GM18507 (cell line): ENCODE results near the gene ARHGAP6.
"Not testable (repeated sequence)": the region's sequence is repeated elsewhere in the genome, so short reads cannot be mapped to it uniquely, and the experiment has no call there.

Experiments
- DNase-seq: peaks from one replicate; pipeline ENCODE4 v3.0.0; 2011; ENCODE audit warnings: low read depth; ENCODE audit not compliant: insufficient read length; ENCODE audit errors: extremely low spot score
- FAIRE-seq: peaks from 2 replicates; lab custom pipeline; 2011; peaks lifted over from hg19 to GRCh38; lab: Jason Lieb, UNC

The ARHGAP6 gene

DNA sequence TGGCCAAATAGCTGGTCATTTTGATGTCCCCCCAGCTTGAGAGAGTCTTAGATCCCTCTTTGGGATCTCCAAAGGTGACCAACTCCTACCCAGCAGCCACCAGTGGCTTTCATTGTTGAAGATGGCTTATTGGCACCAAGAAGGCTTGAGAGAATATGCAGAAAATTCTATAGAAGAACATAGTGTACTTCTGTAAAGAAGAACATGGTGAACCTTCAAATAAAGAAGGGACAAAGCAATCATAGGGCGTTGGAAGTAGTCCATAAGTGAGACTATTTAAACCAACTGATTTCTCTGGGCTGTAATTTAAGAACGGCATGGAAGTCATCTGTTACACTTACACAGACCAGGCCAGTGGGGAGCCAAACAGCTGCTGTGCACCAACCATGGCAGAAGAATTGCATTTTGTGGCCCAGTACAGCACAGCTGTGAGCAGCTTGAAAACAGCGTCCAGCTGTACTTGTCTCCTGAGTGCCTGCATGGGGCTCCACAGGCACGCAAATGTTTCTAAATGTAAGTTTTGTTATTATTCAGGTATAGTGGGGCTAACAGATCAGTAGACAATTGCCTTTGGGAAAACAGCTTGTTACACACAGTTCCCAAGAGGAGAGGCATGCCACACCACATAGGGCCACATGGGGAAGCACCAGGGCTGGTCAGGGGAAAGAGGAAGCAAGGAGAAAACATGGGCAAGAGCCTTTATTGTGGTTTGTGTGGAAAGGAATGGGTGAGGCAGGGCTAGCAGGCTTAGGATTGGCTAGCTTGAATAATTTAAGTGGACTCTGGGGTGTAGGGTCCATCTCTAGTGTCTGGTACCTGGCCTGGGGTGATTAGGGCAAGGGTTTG, 125.0 kb downstream of the ARHGAP6 start:
- DNase-seq (no peak), FAIRE-seq (peak; percentile 77)

DNA sequence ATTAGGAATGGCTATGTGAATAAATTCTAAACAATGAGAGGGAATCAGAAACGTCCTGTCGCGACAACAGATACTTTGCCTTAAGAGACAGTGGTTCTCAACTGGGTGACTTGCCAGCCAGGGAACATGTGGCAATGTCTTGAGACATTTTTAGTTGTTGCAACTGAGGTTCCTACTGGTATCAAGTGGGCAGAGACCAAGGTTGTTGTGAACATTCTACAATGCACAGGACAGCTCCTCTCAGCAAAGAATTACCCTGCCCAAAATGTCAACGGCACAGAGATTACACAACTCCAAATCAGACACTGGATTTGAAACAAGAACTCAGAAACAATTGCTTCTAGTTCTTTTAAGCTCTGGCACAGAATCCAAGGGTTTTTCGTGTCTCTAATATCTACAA, 128.6 kb downstream of the ARHGAP6 start:
- FAIRE-seq (no peak), DNase-seq (no peak)

DNA sequence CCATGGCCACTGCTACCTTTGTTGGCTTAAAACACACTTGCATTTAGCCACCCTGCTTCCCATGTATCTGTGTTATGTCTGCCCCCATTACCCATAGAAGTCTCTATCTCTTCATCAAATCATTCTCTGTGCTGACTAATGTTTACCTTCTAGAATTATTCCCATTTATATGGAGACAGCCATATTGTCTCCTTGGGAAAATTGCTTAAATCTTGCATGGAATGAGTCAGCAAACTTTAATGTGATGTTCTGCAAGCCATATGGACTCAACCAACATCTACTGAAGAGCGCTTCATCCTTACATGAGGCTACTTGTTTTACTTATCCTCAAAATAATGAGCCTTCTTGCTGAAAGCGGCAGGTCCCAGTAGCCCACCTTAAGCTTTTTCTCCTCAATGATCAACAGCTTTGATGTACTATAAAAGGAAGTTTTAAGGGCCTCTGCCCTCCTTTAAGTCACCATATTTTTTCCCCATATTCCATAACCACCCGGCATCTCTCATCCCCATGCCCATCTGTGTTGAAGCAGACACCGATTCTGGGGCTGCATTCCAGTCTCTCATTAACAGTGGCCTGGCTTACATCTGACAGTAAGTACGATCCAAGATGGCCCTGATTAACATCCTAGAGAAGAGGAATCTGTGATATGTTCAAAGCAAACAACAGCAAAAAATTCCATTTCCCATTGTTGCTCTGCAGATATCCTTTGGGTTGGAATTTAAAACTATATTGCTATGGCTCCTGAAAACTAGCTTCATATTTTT, 130.4 kb downstream of the ARHGAP6 start:
- no peak for FAIRE-seq
- DNase-seq: no peak

DNA sequence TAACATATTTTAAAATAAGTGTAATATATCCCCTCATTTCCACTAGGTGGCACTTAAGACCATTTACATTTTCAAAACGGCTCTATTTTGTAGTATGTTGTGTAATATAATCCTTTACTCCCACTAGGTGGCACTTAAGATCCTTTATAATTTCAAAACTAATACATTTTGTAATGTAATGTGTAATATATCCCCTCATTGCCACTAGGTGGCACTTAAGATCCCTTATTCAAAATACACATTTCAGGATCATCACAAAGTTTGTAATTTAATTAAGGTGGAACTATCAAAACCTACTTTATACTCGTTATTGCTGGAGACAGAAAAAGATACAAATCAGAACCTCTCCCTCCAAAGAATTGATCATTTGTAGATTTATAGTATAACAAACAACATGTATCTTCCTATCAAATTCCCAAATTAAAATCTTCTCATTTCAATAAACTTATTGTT, 132.5 kb downstream of the ARHGAP6 start:
- FAIRE-seq: peak; percentile 97

DNA sequence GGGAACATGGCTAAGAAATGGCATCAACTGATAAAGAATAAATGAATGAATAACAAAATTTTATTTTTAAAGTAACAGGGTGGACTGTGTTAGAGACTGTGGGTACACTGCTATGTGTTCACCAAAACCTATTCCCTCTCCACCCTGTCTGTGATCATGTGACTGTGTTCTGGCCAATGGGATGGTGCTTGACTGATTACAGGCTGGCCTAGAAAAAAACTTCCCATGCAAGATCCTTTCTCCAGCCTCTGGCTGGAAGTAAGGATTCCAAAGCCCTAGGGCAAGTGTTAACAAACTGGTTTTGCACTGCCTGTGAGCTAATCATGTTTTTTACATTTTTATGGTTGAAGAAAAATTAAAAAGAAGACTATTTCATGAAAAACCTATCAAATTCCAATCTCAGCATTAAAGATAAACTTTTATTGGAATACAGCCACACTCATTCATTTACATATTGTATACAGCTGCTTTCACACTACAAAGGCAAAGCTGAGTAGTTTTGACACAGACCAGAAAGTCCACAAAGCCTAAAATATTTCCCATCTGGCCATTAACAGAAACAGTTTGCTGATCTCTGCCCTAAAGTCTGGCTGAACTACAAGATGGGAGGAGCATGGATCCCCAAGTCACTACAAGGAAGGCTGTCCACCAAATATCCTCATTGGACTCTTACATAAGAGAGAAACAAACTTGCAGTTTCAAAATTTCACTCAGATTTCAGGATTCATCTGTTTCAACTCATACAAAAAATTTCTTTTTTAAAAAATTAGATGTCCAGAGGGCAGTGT, 133.2 kb downstream of the ARHGAP6 start:
- FAIRE-seq (no peak), DNase-seq (no peak)

More for the DNA sequence above, 132.5 kb downstream of the ARHGAP6 start:
- DNase-seq: peak; percentile 17

DNA sequence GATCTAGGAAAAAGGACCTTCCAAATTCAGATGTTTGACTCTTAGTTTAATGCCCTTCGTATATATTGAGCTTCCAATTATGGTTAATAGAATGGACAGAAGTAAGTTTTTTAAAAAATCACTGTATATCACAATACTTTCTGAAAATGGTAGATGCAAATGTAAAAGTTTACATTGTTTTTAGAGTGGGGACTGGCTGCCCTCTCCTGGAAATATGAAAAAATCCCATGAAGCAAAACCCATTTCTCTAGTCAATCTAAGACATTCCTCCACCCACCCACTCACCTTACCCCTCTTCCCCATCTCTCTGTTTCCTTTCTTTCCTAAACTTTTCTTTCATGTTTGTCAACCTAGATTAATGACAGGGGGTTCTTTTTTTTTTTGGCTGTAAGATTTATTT, 134.5 kb downstream of the ARHGAP6 start:
- FAIRE-seq: no peak
- no peak for DNase-seq

DNA sequence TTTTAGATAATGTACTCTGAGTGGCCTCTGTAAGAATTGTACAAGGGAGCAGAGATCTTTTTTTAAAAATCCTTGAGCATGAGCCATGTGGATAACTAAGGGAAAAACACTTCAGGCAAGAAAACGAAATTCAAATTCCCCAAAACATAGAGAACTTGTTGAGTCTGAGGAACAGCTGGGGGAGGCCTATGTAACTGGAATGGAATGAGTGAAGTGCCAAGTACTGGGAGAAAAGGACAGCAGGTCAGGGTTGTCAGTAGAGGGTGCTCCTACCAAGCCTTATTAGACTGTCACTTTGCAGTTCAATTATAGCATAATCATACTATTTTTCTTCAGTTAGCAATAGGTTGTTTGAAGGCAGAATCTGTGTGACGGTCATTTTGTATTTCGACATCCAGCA, 135.1 kb downstream of the ARHGAP6 start:
- FAIRE-seq (peak; percentile 9), DNase-seq (no peak)

DNA sequence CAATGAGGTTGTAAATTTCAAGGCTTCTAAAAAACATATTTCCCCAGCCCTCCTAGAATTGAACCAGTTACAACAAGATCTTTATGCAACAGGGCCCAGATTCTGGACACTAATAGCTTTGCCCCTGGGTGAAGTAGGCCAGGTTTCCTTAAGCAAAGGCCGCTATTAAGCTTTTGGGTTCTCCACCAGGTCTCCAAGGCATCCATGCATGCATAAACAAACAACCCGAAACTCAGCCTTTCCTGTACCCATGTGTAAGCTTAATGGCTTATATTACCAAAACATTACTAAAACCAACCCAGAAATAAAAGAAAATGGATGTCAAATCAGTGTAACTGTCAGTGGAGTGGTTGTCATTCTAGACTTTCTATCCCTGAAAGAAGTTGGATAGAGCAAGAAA, 137.1 kb downstream of the ARHGAP6 start:
- peak; percentile 80 for FAIRE-seq
- no peak for DNase-seq

DNA sequence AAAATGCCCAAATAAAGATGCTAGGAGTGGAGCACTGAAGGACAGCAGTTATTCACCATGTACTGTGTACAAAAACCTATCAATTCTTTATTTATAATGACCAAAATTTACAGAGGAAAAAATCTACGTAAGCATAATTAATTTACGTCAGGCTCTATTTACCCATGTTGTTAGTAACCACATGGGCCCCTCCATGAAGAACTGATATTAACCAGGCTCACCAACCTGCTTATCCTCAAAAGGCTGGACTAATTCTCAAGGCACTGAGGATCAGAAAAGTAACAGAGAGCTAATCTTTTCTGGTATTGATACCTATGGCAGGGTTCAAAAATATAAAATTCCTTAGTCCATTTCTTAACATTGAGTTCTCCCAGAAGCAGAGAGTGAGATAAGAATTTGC, 140.0 kb downstream of the ARHGAP6 start:
- FAIRE-seq (no peak), DNase-seq (no peak)

DNA sequence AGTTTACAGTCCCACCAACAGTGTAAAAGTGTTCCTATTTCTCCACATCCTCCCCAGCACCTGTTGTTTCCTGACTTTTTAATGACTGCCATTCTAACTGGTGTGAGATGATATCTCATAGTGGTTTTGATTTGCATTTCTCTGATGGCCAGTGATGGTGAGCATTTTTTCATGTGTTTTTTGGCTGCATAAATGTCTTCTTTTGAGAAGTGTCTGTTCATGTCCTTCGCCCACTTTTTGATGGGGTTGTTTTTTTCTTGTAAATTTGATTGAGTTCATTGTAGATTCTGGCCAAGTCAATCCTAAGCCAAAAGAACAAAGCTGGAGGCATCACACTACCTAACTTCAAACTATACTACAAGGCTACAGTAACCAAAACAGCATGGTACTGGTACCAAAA, 146.5 kb downstream of the ARHGAP6 start:
- FAIRE-seq, DNase-seq: not testable (repeated sequence)

DNA sequence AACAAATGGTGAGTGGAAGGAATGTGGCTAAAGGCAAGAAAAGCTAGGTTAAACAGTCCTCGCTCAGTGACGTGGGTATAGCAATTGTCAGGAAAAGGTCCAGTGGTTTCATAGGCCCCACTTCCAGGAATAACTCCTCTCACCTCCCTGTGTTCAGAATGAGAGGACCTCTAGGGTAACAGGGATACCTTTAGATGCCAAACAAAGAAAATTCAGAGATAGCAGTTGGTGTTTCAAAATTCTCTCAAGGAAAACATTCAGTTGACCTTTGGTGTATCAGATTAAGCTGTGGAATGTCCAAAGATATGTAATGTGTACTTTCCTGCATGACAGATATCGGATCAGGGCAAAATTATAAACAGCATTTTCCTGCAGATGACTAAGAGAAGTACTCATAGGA, 155.9 kb downstream of the ARHGAP6 start:
- FAIRE-seq (no peak), DNase-seq (no peak)

DNA sequence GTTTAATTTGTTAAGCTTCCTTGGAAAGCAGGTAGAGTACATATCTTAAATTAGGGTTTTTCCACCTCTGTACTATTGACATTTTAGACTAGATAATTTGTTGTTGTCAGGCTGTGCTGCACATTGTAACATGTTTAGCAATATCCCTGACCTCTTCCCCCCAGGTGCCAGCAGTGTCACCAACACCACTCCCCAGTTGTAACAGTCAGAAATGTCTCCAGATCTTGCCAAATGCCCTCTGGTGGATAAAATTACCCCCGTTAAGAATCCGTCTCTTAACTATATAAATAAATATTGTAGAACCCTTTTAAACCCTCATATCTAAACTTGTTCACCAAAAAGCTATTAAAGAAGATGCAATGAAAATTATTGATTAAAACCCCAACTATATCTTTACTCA, 161.5 kb downstream of the ARHGAP6 start:
- no peak for FAIRE-seq

DNA sequence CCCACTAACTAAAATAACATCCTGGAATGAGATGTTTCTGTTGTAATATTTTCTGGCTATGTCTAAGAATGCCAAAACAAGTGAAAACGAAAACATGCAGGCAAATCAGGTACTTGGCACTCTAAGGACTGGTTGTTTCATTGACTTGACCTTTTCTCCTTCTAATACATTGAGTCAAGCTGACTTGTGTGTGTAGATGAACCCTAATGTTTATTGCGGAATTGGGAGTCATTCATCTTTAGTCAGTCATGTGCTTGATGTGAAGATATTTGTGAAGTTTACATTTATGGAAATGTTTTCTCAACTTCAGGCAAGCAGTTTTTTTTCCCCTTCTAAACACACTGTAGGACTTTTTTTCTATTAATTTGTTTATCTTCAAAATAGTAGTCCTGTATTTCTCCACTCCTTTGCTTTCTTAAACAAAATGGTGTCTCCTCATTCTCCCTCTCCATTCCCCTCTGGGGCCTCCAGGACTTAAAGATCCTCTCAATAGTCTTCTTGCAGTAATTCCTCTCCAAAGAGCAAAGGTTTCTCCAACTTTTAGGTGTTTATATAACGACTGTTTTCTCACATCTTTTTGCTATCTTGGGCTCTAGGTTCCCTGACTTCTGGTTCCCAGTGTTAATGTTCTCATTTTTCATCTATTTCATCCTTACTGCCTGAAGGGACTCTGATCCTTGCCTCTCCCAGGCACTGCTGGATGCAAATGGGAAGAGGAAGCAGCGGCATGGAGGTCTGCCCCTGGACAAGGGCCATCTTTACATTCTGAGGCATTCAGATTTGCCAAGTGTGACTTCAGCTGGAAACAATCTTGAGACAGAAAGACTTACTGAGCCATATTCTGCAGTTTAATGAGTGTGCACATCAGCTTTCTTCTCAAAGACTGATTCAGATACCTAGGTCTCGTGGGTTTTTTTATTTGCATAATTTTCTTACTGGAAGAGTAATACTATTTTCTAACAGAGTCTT, 166.4 kb downstream of the ARHGAP6 start:
- DNase-seq (no peak), FAIRE-seq (no peak)

More for the DNA sequence above, 161.5 kb downstream of the ARHGAP6 start:
- DNase-seq: no peak

DNA sequence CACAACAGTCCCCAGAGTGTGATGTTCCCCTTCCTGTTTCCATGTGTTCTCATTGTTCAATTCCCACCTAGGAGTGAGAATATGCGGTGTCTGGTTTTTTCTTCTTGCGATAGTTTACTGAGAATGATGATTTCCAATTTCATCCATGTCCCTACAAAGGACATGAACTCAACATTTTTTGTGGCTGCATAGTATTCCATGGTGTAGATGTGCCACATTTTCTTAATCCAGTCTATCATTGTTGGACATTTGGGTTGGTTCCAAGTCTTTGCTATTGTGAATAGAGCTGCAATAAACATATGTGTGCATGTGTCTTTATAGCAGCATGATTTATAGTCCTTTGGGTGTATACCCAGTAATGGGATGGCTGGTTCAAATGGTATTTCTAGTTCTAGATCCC, 174.3 kb downstream of the ARHGAP6 start:
- FAIRE-seq: not testable (repeated sequence)

DNA sequence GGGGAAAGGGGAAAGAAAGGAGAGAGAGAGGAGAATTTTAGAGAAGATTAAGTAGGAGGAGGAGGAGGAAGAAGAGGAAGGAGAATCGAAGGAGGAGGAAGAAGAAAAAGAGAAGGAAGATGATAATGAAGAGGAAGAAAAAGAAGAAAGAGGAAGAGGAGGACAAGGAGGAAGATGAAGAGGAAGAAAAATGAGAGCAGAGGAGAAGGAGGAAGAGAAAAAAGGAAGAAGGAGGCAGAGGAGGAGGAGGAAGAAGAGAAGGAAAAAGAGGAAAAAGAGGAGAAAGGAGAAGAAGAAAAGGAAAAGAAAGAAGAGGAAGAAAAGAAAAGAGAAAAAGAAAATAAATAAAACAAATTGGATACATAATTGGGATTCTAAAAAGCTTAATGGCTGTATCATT, 181.4 kb downstream of the ARHGAP6 start:
- FAIRE-seq (no peak), DNase-seq (no peak)

More for the DNA sequence above, 174.3 kb downstream of the ARHGAP6 start:
- DNase-seq: not testable (repeated sequence)

DNA sequence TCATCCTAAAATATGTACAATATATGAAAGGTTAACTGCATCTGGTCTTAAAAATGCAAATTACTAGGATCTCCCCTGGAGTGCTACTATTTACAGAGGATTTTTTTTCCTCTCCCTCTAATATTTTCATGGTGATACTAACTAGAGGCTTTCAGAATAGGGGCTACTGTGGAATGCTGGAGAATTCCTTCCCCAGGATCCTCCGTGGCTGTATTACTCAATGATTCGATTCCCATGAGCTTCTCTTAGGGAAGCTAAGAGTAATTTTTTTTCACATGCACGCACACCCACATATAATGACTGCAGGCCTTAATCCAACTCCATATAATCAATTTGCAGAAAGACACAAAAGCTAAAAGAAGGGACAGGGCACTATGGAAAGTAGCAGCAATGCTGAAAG, 184.7 kb downstream of the ARHGAP6 start:
- FAIRE-seq: no peak
- DNase-seq: no peak

DNA sequence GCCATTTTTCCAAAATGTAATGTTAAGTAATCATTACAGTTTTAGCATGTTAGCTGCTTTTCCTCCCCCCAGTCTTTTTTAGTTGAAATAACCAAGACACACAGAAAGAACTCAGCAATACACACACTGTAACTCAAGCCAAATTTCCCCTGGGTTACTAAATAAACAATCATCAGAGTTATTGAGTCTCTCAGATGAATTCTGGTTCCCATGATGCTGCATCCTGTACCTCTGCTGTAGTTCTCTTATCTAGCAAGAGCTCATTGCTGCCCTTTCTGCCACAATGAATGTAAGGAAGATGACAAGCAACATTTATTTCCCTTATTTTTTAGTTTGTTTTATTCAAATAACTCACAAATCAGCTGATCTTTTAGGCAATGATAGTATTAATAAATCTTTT, 185.1 kb downstream of the ARHGAP6 start:
- no peak for DNase-seq
- FAIRE-seq: no peak

DNA sequence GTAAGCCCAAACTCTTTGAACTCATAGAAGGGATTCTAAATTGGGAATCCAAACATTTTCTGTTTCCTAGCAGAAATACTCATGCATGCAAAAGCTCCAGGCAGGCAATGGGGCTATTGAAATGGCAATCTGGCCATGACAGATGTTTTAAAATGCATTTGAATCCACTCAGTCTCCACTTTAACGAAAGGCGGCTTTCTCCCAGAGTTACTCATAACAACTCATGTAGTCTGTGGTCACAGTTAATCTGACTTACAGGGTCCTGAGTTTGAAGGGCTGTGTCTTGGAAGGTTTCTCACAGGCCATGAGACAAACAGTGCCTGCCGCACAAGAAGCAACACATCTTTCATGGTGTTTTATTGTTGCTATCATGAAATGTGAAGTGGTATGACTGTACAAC, 186.8 kb downstream of the ARHGAP6 start:
- DNase-seq (no peak), FAIRE-seq (no peak)

DNA sequence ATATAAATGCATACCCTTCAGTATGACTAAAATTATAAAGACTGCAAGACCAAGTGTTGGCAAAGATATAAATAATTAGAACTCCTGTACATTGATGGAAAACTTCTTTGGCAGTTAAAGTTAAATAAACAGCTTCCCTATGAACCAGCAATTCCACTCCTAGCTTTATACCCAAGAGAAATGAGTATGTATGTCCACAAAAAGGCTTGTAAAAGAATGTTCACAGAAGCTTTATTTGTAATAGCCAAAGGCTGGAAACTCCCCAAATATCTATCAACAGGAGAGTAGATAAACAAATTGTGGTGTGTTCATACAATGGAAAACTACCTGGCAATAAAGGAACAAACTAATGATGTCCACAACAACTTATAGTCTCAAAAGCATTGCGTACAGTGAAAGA, 187.7 kb downstream of the ARHGAP6 start:
- FAIRE-seq (peak; percentile 15), DNase-seq (no peak)
